ENCODE measurements around the gene RIPK3.

- no peak for TF ChIP-seq POLR2A (IDR thresholded peaks at IDR 0.05)
- TF ChIP-seq, protein P1, sequence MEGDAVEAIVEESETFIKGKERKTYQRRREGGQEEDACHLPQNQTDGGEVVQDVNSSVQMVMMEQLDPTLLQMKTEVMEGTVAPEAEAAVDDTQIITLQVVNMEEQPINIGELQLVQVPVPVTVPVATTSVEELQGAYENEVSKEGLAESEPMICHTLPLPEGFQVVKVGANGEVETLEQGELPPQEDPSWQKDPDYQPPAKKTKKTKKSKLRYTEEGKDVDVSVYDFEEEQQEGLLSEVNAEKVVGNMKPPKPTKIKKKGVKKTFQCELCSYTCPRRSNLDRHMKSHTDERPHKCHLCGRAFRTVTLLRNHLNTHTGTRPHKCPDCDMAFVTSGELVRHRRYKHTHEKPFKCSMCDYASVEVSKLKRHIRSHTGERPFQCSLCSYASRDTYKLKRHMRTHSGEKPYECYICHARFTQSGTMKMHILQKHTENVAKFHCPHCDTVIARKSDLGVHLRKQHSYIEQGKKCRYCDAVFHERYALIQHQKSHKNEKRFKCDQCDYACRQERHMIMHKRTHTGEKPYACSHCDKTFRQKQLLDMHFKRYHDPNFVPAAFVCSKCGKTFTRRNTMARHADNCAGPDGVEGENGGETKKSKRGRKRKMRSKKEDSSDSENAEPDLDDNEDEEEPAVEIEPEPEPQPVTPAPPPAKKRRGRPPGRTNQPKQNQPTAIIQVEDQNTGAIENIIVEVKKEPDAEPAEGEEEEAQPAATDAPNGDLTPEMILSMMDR (IDR thresholded peaks at IDR 0.05), result no peak
Observed at GRCh38 chr14:24348186-24348585, 8.4 kb upstream of the RIPK3 start.
